ENCODE data around the gene TTC34.

- TF ChIP-seq CTCF (IDR thresholded peaks at IDR 0.05) (no peak), POLR2A (IDR thresholded peaks at IDR 0.05) (no peak)
Measured at GRCh38 chr1:2825487-2826189, 24.1 kb upstream of the TTC34 start.
